ENCODE data around the gene HID1.
"Not testable (repeated sequence)": the region's sequence is repeated elsewhere in the genome, so short reads cannot be mapped to it uniquely, and the experiment has no call there.

GRCh38 chr17:74969501-74969900, 3.1 kb downstream of the HID1 start:
- TF ChIP-seq MAX (IDR thresholded peaks at IDR 0.05); NPAS2 (CRISPR knock-in tag; IDR thresholded peaks at IDR 0.05; ENCODE audit: borderline replicate concordance); CTCF (IDR thresholded peaks at IDR 0.05); TP53 (CRISPR knock-in tag; IDR thresholded peaks at IDR 0.05); REST (IDR thresholded peaks at IDR 0.05); POLR2A (IDR thresholded peaks at IDR 0.05; ENCODE audit: low read length); MYC (IDR thresholded peaks at IDR 0.05; ENCODE audit: borderline replicate concordance, low read length); MAZ (IDR thresholded peaks at IDR 0.05; ENCODE audit: borderline replicate concordance, low read depth, low read length); PBX3 (IDR thresholded peaks at IDR 0.05); GATA3 (IDR thresholded peaks at IDR 0.05; ENCODE audit: borderline replicate concordance); CHD2 (IDR thresholded peaks at IDR 0.05; ENCODE audit: low read length, partially characterized antibody); RCOR1 (IDR thresholded peaks at IDR 0.05; ENCODE audit: low read depth, low read length); SMC3 (IDR thresholded peaks at IDR 0.05): not testable (repeated sequence)

All from A549 (cell line).